22Rv1 (cell line): ENCODE results near the gene ITGB1.

Source experiments
- ZFX ChIP-seq: fragments of 450-650 bp; IDR thresholded peaks from 2 replicates; pipeline ENCODE4 v1.6.1; 2017; ENCODE audit warnings: antibody characterized with exemption, borderline replicate concordance
- TF ChIP-seq, protein P1 (sequence below): fragments of 450-650 bp; IDR thresholded peaks from 2 replicates; pipeline ENCODE4 v1.5.1; 2017; ENCODE audit warnings: mild to moderate bottlenecking

DNA sequence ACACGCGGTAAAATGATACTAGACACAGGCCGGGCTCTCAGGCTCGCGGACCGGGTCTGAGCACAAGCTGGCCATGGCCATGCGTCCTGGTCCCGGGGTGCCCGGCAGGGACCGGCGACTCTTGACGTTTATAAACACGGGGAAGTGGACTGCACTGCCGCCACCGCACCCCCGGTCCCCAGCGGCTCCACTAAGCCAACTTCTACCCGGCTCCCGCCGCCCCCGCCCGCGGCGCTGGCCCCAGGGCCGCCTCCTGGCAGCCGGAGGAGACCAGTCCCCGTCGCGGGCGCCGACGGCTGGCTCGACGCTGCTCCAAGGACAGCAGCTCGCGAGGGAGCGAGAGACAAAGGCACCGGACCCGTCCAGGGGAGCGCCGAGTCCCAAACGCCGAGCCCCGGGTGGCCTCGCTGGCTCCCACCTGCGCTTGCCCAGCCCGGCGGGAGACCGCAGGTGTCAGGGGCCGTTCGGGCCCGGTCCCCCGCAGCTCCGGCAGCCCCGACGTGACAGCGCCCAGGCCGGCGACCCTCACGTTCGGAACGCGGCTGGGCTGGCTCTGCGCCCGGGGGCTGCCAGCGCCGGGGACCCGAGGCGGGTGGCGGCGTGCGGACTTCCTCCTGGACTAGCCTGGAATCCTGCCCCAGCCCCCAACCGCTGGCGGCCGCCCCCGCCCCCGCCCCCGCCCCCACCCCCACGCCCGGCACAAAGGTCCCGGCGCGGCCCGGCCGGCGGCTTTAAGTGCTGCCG lies 517 bp downstream of the ITGB1 start:
- TF ChIP-seq, protein P1, sequence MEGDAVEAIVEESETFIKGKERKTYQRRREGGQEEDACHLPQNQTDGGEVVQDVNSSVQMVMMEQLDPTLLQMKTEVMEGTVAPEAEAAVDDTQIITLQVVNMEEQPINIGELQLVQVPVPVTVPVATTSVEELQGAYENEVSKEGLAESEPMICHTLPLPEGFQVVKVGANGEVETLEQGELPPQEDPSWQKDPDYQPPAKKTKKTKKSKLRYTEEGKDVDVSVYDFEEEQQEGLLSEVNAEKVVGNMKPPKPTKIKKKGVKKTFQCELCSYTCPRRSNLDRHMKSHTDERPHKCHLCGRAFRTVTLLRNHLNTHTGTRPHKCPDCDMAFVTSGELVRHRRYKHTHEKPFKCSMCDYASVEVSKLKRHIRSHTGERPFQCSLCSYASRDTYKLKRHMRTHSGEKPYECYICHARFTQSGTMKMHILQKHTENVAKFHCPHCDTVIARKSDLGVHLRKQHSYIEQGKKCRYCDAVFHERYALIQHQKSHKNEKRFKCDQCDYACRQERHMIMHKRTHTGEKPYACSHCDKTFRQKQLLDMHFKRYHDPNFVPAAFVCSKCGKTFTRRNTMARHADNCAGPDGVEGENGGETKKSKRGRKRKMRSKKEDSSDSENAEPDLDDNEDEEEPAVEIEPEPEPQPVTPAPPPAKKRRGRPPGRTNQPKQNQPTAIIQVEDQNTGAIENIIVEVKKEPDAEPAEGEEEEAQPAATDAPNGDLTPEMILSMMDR, result no peak
- TF ChIP-seq ZFX, result no peak
